ENCODE results near the gene TMEM9. TPM values are rescaled to one million over a fixed set of nuclear protein-coding genes. Genes with fewer than 3 reads are reported as not detected.

The TMEM9 gene
- total RNA-seq, 2 experiments from 2014 or later = 19.7 to 20.5 TPM

DNA sequence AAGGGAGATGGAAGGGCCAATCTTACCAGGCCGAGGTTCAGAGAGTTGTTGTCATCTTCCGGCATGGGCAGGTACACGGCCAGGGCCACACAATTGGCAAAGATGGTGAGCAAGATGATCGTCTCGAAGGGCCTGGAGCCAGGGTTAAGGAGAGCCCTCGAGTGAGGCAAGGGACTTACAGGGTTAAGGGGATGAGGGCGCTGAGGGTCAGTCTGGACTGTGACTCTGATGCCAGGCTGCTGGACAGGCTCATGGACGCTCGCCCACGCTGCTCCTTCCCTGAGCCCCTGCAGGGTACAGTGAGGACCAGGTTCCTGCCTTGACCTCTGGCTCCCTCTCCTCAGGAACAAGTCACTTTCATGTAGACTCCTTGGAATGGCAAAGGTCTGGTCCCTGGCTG, 44.1 kb downstream of the TMEM9 start:
- no peak overlapping the region for H3K4me3 Mint-ChIP-seq
- intact Hi-C loops (cut with micrococcal nuclease) = loop anchor here (10.0 kb wide), 1 partner anchor 305 kb away; no protein-coding TSS in a partner anchor
- H3K9me3 Mint-ChIP-seq = no peaks in the 10 kb centered on the region
- H3K27ac Mint-ChIP-seq = no peak overlapping the region
- CTCF ChIA-PET = interaction anchor here (1.7 kb wide), 1 partner anchor 23 kb away, joined by 5 read pairs; no protein-coding TSS in a partner anchor
- H3K27me3 Mint-ChIP-seq (ENCODE audit: low read depth) = no peaks in the 10 kb centered on the region
- no peak for DNase-seq
- H3K4me1 Mint-ChIP-seq (ENCODE audit: low read depth) = peaks cover 2% of the 10 kb centered on the region
- no peaks in the 10 kb centered on the region for H3K36me3 Mint-ChIP-seq (ENCODE audit: low read depth)

DNA sequence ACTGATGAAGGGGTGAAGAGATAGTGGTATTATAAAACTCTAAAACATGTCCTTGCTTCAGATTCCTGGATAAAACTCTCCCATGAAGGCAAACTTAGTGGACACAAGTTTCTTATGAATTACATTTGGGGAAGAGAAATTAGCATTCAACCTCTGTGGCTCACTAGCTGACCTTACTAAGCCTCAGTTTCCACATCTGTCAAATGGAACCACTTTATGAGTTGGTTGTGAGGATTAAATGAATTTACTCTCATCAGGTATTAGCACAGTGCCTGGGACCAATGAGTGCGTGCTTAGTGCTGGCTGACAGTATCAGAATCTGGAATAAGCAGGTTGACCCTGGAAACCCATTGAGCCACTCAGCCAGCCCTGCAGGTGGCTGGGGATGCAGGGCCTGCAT, 44.6 kb downstream of the TMEM9 start:
- H3K36me3 Mint-ChIP-seq (ENCODE audit: low read depth) = no peaks in the 10 kb centered on the region
- no peaks in the 10 kb centered on the region for H3K9me3 Mint-ChIP-seq
- CTCF ChIA-PET = interaction anchor here (1.6 kb wide), 1 partner anchor 138 kb away, joined by 4 read pairs; no protein-coding TSS in a partner anchor
- no peaks in the 10 kb centered on the region for H3K27me3 Mint-ChIP-seq (ENCODE audit: low read depth)
- DNase-seq = no peak
- H3K4me1 Mint-ChIP-seq (ENCODE audit: low read depth) = peaks cover 2% of the 10 kb centered on the region
- intact Hi-C loops (cut with micrococcal nuclease) = loop anchor here (10.0 kb wide), 1 partner anchor 305 kb away; no protein-coding TSS in a partner anchor
- H3K27ac Mint-ChIP-seq = no peak overlapping the region
- no peak overlapping the region for H3K4me3 Mint-ChIP-seq

DNA sequence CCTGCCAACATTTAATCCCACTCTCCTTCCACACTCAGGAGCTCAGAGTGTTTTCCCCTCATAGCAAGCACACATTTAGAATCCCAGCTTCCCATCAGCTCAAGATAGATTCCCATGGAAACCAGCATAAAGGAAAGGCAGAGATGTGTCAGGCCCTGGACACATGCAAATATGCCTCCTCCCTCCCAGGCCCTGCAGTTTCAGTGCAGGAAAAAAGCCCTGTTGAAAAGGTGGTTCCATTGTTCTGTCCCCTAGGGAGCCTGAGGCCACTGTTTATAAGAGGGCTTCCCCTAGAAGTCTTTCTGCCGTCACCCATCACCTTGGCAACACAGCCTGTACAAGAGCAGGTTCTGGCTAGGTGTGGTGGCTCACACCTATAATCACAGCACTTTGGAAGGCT, 45.7 kb downstream of the TMEM9 start:
- Mint-ChIP-seq H3K4me1 (ENCODE audit: low read depth) (no peaks in the 10 kb centered on the region), H3K36me3 (ENCODE audit: low read depth) (no peaks in the 10 kb centered on the region), H3K9me3 (no peaks in the 10 kb centered on the region), H3K4me3 (no peak overlapping the region), H3K27ac (no peak overlapping the region), H3K27me3 (ENCODE audit: low read depth) (no peaks in the 10 kb centered on the region)
- intact Hi-C loops (cut with micrococcal nuclease) = no loop called here
- DNase-seq = no peak
- CTCF ChIA-PET = interaction anchor here (1.1 to 1.6 kb wide), 2 partner anchors 32 to 137 kb away, joined by 3 to 4 read pairs; no protein-coding TSS in a partner anchor

DNA sequence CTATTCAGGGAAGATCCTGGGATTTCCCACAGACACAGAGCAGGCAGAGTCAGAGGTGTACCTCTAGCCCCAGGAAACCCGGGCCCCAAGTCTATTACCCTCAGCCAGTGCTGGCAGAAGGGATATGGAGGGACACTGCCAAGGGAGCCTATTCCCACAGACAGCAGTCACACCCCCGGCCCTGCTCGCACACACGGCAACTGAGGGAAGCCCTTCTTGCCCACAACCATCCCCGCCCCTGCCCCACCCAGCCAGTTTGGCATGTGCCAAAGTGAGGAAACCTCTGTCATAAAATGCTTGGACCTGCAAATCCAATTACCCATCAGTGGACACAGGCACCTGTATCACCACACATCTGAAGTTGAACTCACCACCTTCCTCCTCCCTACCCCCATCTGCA, 48.6 kb downstream of the TMEM9 start:
- no peak for DNase-seq
- H3K27ac Mint-ChIP-seq = no peak overlapping the region
- CTCF ChIA-PET = interaction anchor here (1.1 kb wide), 1 partner anchor 20 kb away, joined by 3 read pairs; no protein-coding TSS in a partner anchor
- H3K36me3 Mint-ChIP-seq (ENCODE audit: low read depth) = no peaks in the 10 kb centered on the region
- H3K4me1 Mint-ChIP-seq (ENCODE audit: low read depth) = no peaks in the 10 kb centered on the region
- H3K27me3 Mint-ChIP-seq (ENCODE audit: low read depth) = no peaks in the 10 kb centered on the region
- no peaks in the 10 kb centered on the region for H3K9me3 Mint-ChIP-seq
- H3K4me3 Mint-ChIP-seq = no peak overlapping the region
- intact Hi-C loops (cut with micrococcal nuclease) = no loop called here

DNA sequence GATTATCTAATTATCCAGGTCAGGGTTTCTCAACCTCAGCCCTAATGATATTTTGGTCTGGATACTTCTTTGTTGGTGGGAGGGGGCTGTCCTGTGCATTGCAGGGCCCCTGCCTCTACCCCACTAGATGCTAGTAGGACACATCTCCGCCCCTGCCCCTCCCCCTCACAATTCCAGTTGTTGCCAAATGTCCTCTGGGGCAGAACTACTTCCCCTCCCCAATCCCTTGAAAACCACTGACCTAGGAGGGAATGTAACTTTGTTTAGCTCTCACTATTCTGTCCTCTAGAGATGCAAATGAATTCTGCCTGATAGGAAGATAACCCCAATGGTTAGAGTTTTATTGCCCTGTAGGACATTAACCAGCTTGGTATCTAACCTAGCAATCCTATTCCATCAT, 50.1 kb downstream of the TMEM9 start:
- no peak overlapping the region for H3K4me3 Mint-ChIP-seq
- intact Hi-C loops (cut with micrococcal nuclease) = no loop called here
- H3K27me3 Mint-ChIP-seq (ENCODE audit: low read depth) = no peaks in the 10 kb centered on the region
- CTCF ChIA-PET = interaction anchor here (1.1 to 1.5 kb wide), 2 partner anchors 11 to 124 kb away, joined by 3 to 5 read pairs; no protein-coding TSS in a partner anchor
- H3K27ac Mint-ChIP-seq = no peak overlapping the region
- no peaks in the 10 kb centered on the region for H3K9me3 Mint-ChIP-seq
- no peaks in the 10 kb centered on the region for H3K4me1 Mint-ChIP-seq (ENCODE audit: low read depth)
- DNase-seq = no peak
- no peaks in the 10 kb centered on the region for H3K36me3 Mint-ChIP-seq (ENCODE audit: low read depth)

DNA sequence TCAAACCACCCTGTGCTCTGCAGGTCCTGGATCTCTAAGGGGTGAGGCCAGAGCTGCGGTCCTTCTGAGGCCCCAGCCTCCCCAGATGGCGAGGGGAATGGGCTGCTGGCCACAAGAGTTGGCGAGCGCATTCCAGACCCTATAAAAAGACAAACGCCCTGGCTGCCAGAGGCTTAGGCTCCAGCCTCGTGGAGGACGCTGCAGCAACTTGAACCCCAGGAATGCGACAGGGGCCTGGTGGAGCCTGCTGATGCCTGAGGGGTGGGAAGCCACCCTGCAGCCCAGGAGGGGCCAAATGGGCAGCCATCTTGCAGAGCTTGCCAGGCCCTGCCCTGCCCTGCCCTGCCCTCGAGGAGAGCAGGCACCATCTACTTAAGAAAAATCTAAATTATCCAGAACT, 50.6 kb downstream of the TMEM9 start:
- intact Hi-C loops (cut with micrococcal nuclease) = no loop called here
- DNase-seq = no peak
- CTCF ChIA-PET = interaction anchor here (1.5 kb wide), 1 partner anchor 124 kb away, joined by 5 read pairs; no protein-coding TSS in a partner anchor
- no peaks in the 10 kb centered on the region for H3K4me1 Mint-ChIP-seq (ENCODE audit: low read depth)
- no peaks in the 10 kb centered on the region for H3K36me3 Mint-ChIP-seq (ENCODE audit: low read depth)
- H3K27me3 Mint-ChIP-seq (ENCODE audit: low read depth) = no peaks in the 10 kb centered on the region
- no peaks in the 10 kb centered on the region for H3K9me3 Mint-ChIP-seq
- H3K4me3 Mint-ChIP-seq = no peak overlapping the region
- no peak overlapping the region for H3K27ac Mint-ChIP-seq

DNA sequence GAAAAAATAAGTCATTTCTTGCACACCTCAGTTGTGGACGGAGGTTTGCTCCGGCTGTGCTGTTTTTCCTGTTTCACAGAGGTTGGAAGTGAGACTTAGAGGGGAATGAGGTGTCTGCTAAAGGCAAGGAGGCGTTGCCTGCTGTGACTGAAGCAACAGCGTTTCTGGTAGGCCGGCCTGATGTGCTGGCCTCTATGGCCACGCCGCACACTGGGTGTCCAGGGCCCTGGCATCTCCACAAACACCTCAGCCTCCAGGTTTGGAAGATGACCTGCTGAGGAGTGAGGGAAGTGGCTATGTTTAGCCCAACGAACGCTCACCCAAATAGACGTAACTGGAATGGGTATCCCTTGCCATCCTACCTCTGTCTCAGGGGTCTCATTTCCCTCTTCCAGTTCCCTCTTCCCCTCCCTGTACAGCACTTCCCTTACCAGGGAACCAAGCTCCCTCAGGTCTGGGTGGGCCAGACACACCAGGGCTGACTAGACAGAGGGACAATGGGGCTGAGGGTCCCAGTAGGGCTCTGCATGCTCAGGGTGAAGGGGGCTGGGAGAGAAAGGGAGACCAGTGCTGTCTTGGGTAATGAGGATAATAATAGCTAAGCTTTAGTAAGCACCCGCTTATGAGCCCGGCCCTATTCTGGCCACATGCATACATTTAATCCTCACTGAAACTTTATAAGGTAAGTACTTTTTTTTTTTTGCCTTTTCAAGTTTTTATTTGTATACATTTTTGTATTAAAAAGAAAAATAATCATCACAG, 53.9 kb downstream of the TMEM9 start:
- H3K36me3 Mint-ChIP-seq (ENCODE audit: low read depth) = no peaks in the 10 kb centered on the region
- no peak overlapping the region for H3K27ac Mint-ChIP-seq
- H3K27me3 Mint-ChIP-seq (ENCODE audit: low read depth) = no peaks in the 10 kb centered on the region
- CTCF ChIA-PET = no interaction called here
- no peaks in the 10 kb centered on the region for H3K4me1 Mint-ChIP-seq (ENCODE audit: low read depth)
- DNase-seq = no peak
- intact Hi-C loops (cut with micrococcal nuclease) = no loop called here
- H3K4me3 Mint-ChIP-seq = no peak overlapping the region
- no peaks in the 10 kb centered on the region for H3K9me3 Mint-ChIP-seq

DNA sequence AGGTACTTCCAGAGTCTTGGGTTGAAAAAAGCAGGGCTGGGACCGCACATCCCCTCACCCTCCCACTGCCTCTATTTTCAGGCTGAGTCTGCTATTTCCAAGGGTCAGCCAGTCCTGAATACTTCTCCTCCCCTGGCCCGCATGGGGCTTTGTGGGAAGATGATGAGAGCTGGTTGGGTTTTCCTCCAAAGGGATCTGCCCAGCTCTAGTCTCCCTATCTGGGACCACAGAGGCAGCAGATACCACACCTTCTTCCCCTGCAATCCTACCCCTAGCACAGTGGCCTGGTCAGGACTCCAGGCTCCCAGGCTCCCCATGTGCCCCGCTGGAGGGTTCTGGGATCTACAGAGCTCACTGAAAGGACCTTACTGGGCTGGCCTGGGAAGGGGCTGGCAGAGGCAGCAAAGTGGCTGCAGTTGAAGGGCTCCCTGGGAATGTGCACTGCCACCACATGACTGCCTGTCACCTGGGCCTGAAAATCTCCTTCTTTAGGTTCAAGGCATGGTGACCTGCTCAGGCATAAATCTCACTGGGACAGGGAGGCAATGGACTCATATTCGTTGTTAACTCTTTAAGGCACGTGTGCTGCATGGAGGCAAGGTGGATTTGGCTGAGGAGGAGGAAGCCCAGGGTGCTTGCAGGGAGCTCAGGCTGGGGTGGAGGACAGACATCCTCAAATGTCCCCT, 55.1 kb downstream of the TMEM9 start:
- Mint-ChIP-seq H3K27me3 (ENCODE audit: low read depth) (no peaks in the 10 kb centered on the region), H3K36me3 (ENCODE audit: low read depth) (no peaks in the 10 kb centered on the region), H3K27ac (no peak overlapping the region), H3K9me3 (no peaks in the 10 kb centered on the region), H3K4me1 (ENCODE audit: low read depth) (no peaks in the 10 kb centered on the region), H3K4me3 (no peak overlapping the region)
- CTCF ChIA-PET = interaction anchor here (0.9 to 1.0 kb wide), 2 partner anchors 13 to 14 kb away, joined by 3 to 4 read pairs; no protein-coding TSS in a partner anchor
- DNase-seq = no peak
- intact Hi-C loops (cut with micrococcal nuclease) = no loop called here

DNA sequence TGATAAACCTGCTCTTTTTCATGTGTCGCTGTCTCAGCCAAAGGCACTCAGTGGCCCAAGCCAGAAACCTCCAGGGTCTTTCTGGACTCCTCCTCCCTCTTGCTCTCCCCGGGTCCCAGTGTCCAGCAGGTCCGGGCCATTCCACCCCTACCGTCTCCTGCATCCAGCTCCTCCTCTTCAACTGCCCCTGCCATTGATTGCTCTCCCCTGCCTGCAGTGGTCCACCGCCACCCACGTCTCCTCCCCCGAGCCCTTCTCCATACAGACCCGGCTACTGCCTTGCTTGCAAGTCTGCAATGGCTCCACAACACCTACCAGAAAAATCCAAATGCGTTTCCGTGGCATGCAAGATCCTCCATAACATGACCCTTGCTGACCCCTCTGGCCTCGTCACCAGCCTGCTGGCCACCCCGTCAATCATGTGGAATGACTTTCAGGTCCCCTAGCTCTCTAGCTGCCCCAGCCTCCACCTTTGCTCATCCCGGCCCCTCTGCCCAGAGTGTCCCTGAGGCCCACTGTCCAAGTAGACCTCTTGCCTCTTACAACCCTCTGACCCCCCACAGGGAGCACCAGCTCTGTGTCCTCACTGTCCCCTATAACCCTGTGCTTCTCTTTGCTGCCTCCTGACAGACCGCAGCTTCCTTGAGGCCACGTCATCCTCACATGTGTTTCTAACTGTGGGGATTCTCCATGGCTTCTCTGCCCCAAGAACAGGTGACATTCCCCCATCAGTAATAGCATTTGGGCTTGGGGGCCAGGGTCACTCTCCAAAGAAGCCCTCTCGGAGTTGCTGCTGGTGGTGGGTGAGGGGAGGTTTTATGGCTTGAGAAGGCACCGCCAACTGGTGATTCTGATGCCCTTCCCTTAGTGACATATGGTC, 57.1 kb downstream of the TMEM9 start:
- no peaks in the 10 kb centered on the region for H3K27me3 Mint-ChIP-seq (ENCODE audit: low read depth)
- CTCF ChIA-PET = interaction anchor here (0.6 to 2.6 kb wide), 2 partner anchors 8 to 125 kb away, joined by 3 to 8 read pairs; no protein-coding TSS in a partner anchor
- H3K9me3 Mint-ChIP-seq = no peaks in the 10 kb centered on the region
- H3K4me3 Mint-ChIP-seq = no peak overlapping the region
- no peak for DNase-seq
- H3K4me1 Mint-ChIP-seq (ENCODE audit: low read depth) = no peaks in the 10 kb centered on the region
- H3K27ac Mint-ChIP-seq = no peak overlapping the region
- intact Hi-C loops (cut with micrococcal nuclease) = no loop called here
- H3K36me3 Mint-ChIP-seq (ENCODE audit: low read depth) = no peaks in the 10 kb centered on the region

DNA sequence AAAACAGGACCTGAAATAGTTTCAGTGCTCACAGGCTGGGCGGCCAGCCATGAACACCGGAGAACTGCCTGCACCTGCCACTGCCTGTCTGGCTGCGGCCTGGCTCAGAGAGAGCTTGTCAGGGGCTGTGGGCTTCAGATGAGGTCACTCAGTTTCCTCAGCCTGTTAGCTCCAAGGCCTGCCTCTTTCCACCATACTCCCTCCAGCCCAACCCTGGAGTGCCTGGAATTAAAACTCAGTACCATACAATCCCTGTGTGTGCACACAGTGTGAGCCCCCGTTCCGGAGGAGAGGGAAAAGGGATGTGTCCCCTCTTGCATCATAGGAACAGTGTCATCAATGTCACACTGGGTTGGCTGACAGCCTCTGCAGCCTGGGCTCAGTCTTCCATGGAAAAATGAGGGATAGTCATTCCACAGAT, 58.2 kb downstream of the TMEM9 start:
- no peaks in the 10 kb centered on the region for H3K36me3 Mint-ChIP-seq (ENCODE audit: low read depth)
- no peak overlapping the region for H3K27ac Mint-ChIP-seq
- CTCF ChIA-PET = interaction anchor here (2.6 to 2.7 kb wide), 2 partner anchors 10 to 124 kb away, joined by 8 to 10 read pairs; no protein-coding TSS in a partner anchor
- H3K4me1 Mint-ChIP-seq (ENCODE audit: low read depth) = no peaks in the 10 kb centered on the region
- no peak for DNase-seq
- intact Hi-C loops (cut with micrococcal nuclease) = no loop called here
- no peaks in the 10 kb centered on the region for H3K9me3 Mint-ChIP-seq
- H3K4me3 Mint-ChIP-seq = no peak overlapping the region
- no peaks in the 10 kb centered on the region for H3K27me3 Mint-ChIP-seq (ENCODE audit: low read depth)

DNA sequence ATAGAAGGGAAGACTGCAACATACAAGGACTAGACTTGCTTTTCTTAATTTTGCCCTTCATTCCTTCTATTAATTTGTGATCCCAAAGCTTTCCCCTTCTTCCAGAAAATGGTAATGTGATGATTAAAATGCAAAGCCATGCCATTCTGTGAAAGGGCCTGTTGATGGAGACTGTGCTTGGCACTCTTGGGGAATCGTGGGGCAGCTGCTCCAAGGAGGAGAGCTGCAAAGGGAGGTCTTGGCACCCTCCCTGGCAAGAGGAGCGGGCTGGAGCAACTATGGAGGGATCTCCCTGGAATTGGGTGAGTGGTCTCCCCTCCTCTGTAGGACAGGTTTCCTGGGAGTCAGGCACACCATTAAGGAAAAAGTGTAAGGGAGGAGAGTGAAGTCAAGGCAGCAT, 58.7 kb downstream of the TMEM9 start:
- CTCF ChIA-PET = interaction anchor here (2.6 to 2.7 kb wide), 2 partner anchors 10 to 124 kb away, joined by 8 to 10 read pairs; no protein-coding TSS in a partner anchor
- no peak for DNase-seq
- H3K4me1 Mint-ChIP-seq (ENCODE audit: low read depth) = no peaks in the 10 kb centered on the region
- H3K36me3 Mint-ChIP-seq (ENCODE audit: low read depth) = no peaks in the 10 kb centered on the region
- no peak overlapping the region for H3K4me3 Mint-ChIP-seq
- intact Hi-C loops (cut with micrococcal nuclease) = no loop called here
- H3K27me3 Mint-ChIP-seq (ENCODE audit: low read depth) = no peaks in the 10 kb centered on the region
- no peak overlapping the region for H3K27ac Mint-ChIP-seq
- H3K9me3 Mint-ChIP-seq = no peaks in the 10 kb centered on the region

DNA sequence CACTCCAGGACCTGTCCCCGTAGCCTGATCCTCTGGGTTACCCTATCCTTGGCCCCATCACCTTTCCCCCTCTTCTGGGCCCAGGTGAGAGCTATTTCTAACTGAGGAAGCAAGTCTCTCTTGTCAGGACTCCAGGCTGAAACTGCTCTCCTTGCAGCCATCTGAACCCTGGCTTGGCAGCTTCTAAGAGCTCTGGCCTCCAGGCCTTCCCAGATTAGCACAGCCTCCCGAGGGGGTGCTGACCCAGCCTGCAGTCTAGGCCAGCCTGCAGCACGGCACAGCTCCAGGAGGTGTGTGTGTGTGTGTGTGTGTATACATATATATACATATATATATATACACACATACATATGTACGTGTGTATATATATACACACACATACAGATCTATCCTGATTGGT, 59.4 kb downstream of the TMEM9 start:
- CTCF ChIA-PET = interaction anchor here (2.6 to 2.7 kb wide), 2 partner anchors 9 to 123 kb away, joined by 8 to 10 read pairs; no protein-coding TSS in a partner anchor
- Mint-ChIP-seq H3K9me3 (no peaks in the 10 kb centered on the region), H3K36me3 (ENCODE audit: low read depth) (no peaks in the 10 kb centered on the region), H3K27me3 (ENCODE audit: low read depth) (no peaks in the 10 kb centered on the region), H3K4me1 (ENCODE audit: low read depth) (no peaks in the 10 kb centered on the region), H3K4me3 (no peak overlapping the region), H3K27ac (no peak overlapping the region)
- intact Hi-C loops (cut with micrococcal nuclease) = no loop called here
- DNase-seq = no peak

Data from activated naive CD4-positive, alpha-beta T cell treated with anti-CD3 and anti-CD28 coated beads for 36 hours (primary cell).